ENCODE measurements around the gene OTUB1.

GRCh38 chr11:64034411-64034811 lies 48.2 kb downstream of the OTUB1 start:
- no peak for TF ChIP-seq REST (IDR thresholded peaks at IDR 0.05; ENCODE audit: insufficient read depth in 1 of 2, low read depth in 2 of 2, low read length in 2 of 2)
- no peak for TF ChIP-seq POLR2AphosphoS5 (IDR thresholded peaks at IDR 0.05; ENCODE audit: low read depth, low read length)
- no peak for TF ChIP-seq TAF1 (IDR thresholded peaks at IDR 0.05; ENCODE audit: borderline replicate concordance, insufficient read depth, low read length)
- no peak for TF ChIP-seq FOXP2 (optimal IDR thresholded peaks at IDR 0.05; ENCODE audit: borderline replicate concordance, extremely low read depth, extremely low read length, insufficient read depth)
- no peak for TF ChIP-seq SIN3A (IDR thresholded peaks at IDR 0.05; ENCODE audit: borderline replicate concordance, insufficient read depth, low read length)

All from PFSK-1 (cell line).